ENCODE data around the gene INTU.

Gene INTU

GRCh38 chr4:127668770-127669169 is 36.0 kb downstream of the INTU start:
- H3K4me1 ChIP-seq (ENCODE audit: control insufficient read depth in 5 of 5, insufficient read depth in 5 of 5, low read length in 5 of 5), result no peaks in the 10 kb centered on the region
- H3K27ac ChIP-seq (ENCODE audit: low read depth, low read length), result no peak overlapping the region
- no peak overlapping the region for H3K9ac ChIP-seq (ENCODE audit: low read length in 5 of 5)
- no peaks in the 10 kb centered on the region for H3K9me3 ChIP-seq (ENCODE audit: control insufficient read depth in 5 of 5, low read length in 5 of 5)
- H3K36me3 ChIP-seq (ENCODE audit: control insufficient read depth in 5 of 5, insufficient read depth in 5 of 5, low read length in 5 of 5), result peaks cover 0 to 4% (median 0%) of the 10 kb centered on the region in 5 donors
- H3K27me3 ChIP-seq (ENCODE audit: control insufficient read depth in 5 of 5, insufficient read depth in 4 of 5, low read length in 5 of 5), result no peaks in the 10 kb centered on the region
- no peak overlapping the region for H3K4me3 ChIP-seq (ENCODE audit: low read depth in 1 of 5, low read length in 5 of 5)

GRCh38 chr4:127669691-127670090 is 36.9 kb downstream of the INTU start:
- Histone ChIP-seq H3K27ac (ENCODE audit: low read depth, low read length) (no peak overlapping the region), H3K27me3 (ENCODE audit: control insufficient read depth in 5 of 5, insufficient read depth in 4 of 5, low read length in 5 of 5) (no peaks in the 10 kb centered on the region), H3K9ac (ENCODE audit: low read length in 5 of 5) (no peak overlapping the region), H3K9me3 (ENCODE audit: control insufficient read depth in 5 of 5, low read length in 5 of 5) (no peaks in the 10 kb centered on the region), H3K4me3 (ENCODE audit: low read depth in 1 of 5, low read length in 5 of 5) (no peak overlapping the region), H3K4me1 (ENCODE audit: control insufficient read depth in 5 of 5, insufficient read depth in 5 of 5, low read length in 5 of 5) (no peaks in the 10 kb centered on the region), H3K36me3 (ENCODE audit: control insufficient read depth in 5 of 5, insufficient read depth in 5 of 5, low read length in 5 of 5) (peaks cover 0 to 6% (median 0%) of the 10 kb centered on the region in 5 donors)

GRCh38 chr4:127672111-127672510 is 39.4 kb downstream of the INTU start:
- H3K4me3 ChIP-seq (ENCODE audit: low read depth in 1 of 5, low read length in 5 of 5), result no peak overlapping the region
- H3K9me3 ChIP-seq (ENCODE audit: control insufficient read depth in 5 of 5, low read length in 5 of 5), result no peaks in the 10 kb centered on the region
- no peak overlapping the region for H3K9ac ChIP-seq (ENCODE audit: low read length in 5 of 5)
- H3K27me3 ChIP-seq (ENCODE audit: control insufficient read depth in 5 of 5, insufficient read depth in 4 of 5, low read length in 5 of 5), result no peaks in the 10 kb centered on the region
- H3K36me3 ChIP-seq (ENCODE audit: control insufficient read depth in 5 of 5, insufficient read depth in 5 of 5, low read length in 5 of 5), result peaks cover 0 to 4% (median 0%) of the 10 kb centered on the region in 5 donors
- no peaks in the 10 kb centered on the region for H3K4me1 ChIP-seq (ENCODE audit: control insufficient read depth in 5 of 5, insufficient read depth in 5 of 5, low read length in 5 of 5)
- H3K27ac ChIP-seq (ENCODE audit: low read depth, low read length), result no peak overlapping the region

GRCh38 chr4:127685292-127685691 is 52.5 kb downstream of the INTU start:
- Histone ChIP-seq H3K27me3 (ENCODE audit: control insufficient read depth in 5 of 5, insufficient read depth in 4 of 5, low read length in 5 of 5) (no peaks in the 10 kb centered on the region), H3K36me3 (ENCODE audit: control insufficient read depth in 5 of 5, insufficient read depth in 5 of 5, low read length in 5 of 5) (peaks cover 0 to 12% (median 7%) of the 10 kb centered on the region in 5 donors), H3K27ac (ENCODE audit: low read depth, low read length) (no peak overlapping the region), H3K4me3 (ENCODE audit: low read depth in 1 of 5, low read length in 5 of 5) (no peak overlapping the region), H3K9ac (ENCODE audit: low read length in 5 of 5) (no peak overlapping the region), H3K4me1 (ENCODE audit: control insufficient read depth in 5 of 5, insufficient read depth in 5 of 5, low read length in 5 of 5) (no peaks in the 10 kb centered on the region), H3K9me3 (ENCODE audit: control insufficient read depth in 5 of 5, low read length in 5 of 5) (no peaks in the 10 kb centered on the region)

GRCh38 chr4:127686658-127687057 is 53.9 kb downstream of the INTU start:
- no peaks in the 10 kb centered on the region for H3K4me1 ChIP-seq (ENCODE audit: control insufficient read depth in 5 of 5, insufficient read depth in 5 of 5, low read length in 5 of 5)

GRCh38 chr4:127687580-127687979 is 54.8 kb downstream of the INTU start:
- no peaks in the 10 kb centered on the region for H3K27me3 ChIP-seq (ENCODE audit: control insufficient read depth in 5 of 5, insufficient read depth in 4 of 5, low read length in 5 of 5)
- H3K27ac ChIP-seq (ENCODE audit: low read depth, low read length), result no peak overlapping the region
- no peak overlapping the region for H3K4me3 ChIP-seq (ENCODE audit: low read depth in 1 of 5, low read length in 5 of 5)
- no peak overlapping the region for H3K9ac ChIP-seq (ENCODE audit: low read length in 5 of 5)
- no peaks in the 10 kb centered on the region for H3K9me3 ChIP-seq (ENCODE audit: control insufficient read depth in 5 of 5, low read length in 5 of 5)
- H3K4me1 ChIP-seq (ENCODE audit: control insufficient read depth in 5 of 5, insufficient read depth in 5 of 5, low read length in 5 of 5), result no peaks in the 10 kb centered on the region
- peaks cover 0 to 15% (median 12%) of the 10 kb centered on the region in 5 donors for H3K36me3 ChIP-seq (ENCODE audit: control insufficient read depth in 5 of 5, insufficient read depth in 5 of 5, low read length in 5 of 5)

More at GRCh38 chr4:127686658-127687057, 53.9 kb downstream of the INTU start:
- no peaks in the 10 kb centered on the region for H3K27me3 ChIP-seq (ENCODE audit: control insufficient read depth in 5 of 5, insufficient read depth in 4 of 5, low read length in 5 of 5)
- H3K9ac ChIP-seq (ENCODE audit: low read length in 5 of 5), result no peak overlapping the region
- no peak overlapping the region for H3K27ac ChIP-seq (ENCODE audit: low read depth, low read length)
- H3K9me3 ChIP-seq (ENCODE audit: control insufficient read depth in 5 of 5, low read length in 5 of 5), result no peaks in the 10 kb centered on the region
- H3K4me3 ChIP-seq (ENCODE audit: low read depth in 1 of 5, low read length in 5 of 5), result no peak overlapping the region
- H3K36me3 ChIP-seq (ENCODE audit: control insufficient read depth in 5 of 5, insufficient read depth in 5 of 5, low read length in 5 of 5), result peaks cover 0 to 15% (median 7%) of the 10 kb centered on the region in 5 donors

GRCh38 chr4:127698789-127699200 is 66.0 kb downstream of the INTU start:
- H3K27me3 ChIP-seq (ENCODE audit: control insufficient read depth in 5 of 5, insufficient read depth in 4 of 5, low read length in 5 of 5), result no peaks in the 10 kb centered on the region
- H3K4me3 ChIP-seq (ENCODE audit: low read depth in 1 of 5, low read length in 5 of 5), result no peak overlapping the region
- no peak overlapping the region for H3K9ac ChIP-seq (ENCODE audit: low read length in 5 of 5)
- no peaks in the 10 kb centered on the region for H3K4me1 ChIP-seq (ENCODE audit: control insufficient read depth in 5 of 5, insufficient read depth in 5 of 5, low read length in 5 of 5)
- H3K36me3 ChIP-seq (ENCODE audit: control insufficient read depth in 5 of 5, insufficient read depth in 5 of 5, low read length in 5 of 5), result peaks cover 0 to 14% (median 0%) of the 10 kb centered on the region in 5 donors
- no peak overlapping the region for H3K27ac ChIP-seq (ENCODE audit: low read depth, low read length)
- peaks cover 0 to 5% (median 2%) of the 10 kb centered on the region in 5 donors for H3K9me3 ChIP-seq (ENCODE audit: control insufficient read depth in 5 of 5, low read length in 5 of 5)

- Histone ChIP-seq H3K9ac (ENCODE audit: low read length in 5 of 5) (peak overlapping the region in 1 of 5 donors; percentile 37), H3K27ac (ENCODE audit: low read depth, low read length) (no peak overlapping the region), H3K4me3 (ENCODE audit: low read depth in 1 of 5, low read length in 5 of 5) (no peak overlapping the region), H3K9me3 (ENCODE audit: control insufficient read depth in 5 of 5, low read length in 5 of 5) (no peaks in the 10 kb centered on the region), H3K4me1 (ENCODE audit: control insufficient read depth in 5 of 5, insufficient read depth in 5 of 5, low read length in 5 of 5) (peaks cover 0 to 4% (median 0%) of the 10 kb centered on the region in 5 donors), H3K27me3 (ENCODE audit: control insufficient read depth in 5 of 5, insufficient read depth in 4 of 5, low read length in 5 of 5) (no peaks in the 10 kb centered on the region), H3K36me3 (ENCODE audit: control insufficient read depth in 5 of 5, insufficient read depth in 5 of 5, low read length in 5 of 5) (peaks cover 5 to 29% (median 15%) of the 10 kb centered on the region in 5 donors)
Observed at GRCh38 chr4:127708985-127709384, 76.2 kb downstream of the INTU start.

- H3K4me3 ChIP-seq (ENCODE audit: low read depth in 1 of 5, low read length in 5 of 5), result no peak overlapping the region
- H3K27me3 ChIP-seq (ENCODE audit: control insufficient read depth in 5 of 5, insufficient read depth in 4 of 5, low read length in 5 of 5), result no peaks in the 10 kb centered on the region
- peaks cover 7 to 29% (median 15%) of the 10 kb centered on the region in 5 donors for H3K36me3 ChIP-seq (ENCODE audit: control insufficient read depth in 5 of 5, insufficient read depth in 5 of 5, low read length in 5 of 5)
- H3K4me1 ChIP-seq (ENCODE audit: control insufficient read depth in 5 of 5, insufficient read depth in 5 of 5, low read length in 5 of 5), result peaks cover 0 to 4% (median 0%) of the 10 kb centered on the region in 5 donors
- H3K9me3 ChIP-seq (ENCODE audit: control insufficient read depth in 5 of 5, low read length in 5 of 5), result no peaks in the 10 kb centered on the region
- H3K9ac ChIP-seq (ENCODE audit: low read length in 5 of 5), result no peak overlapping the region
- H3K27ac ChIP-seq (ENCODE audit: low read depth, low read length), result no peak overlapping the region
Observed at GRCh38 chr4:127709456-127709855, 76.7 kb downstream of the INTU start.

- no peaks in the 10 kb centered on the region for H3K4me1 ChIP-seq (ENCODE audit: control insufficient read depth in 5 of 5, insufficient read depth in 5 of 5, low read length in 5 of 5)
- no peak within 1 kb of the TSS for H3K27ac ChIP-seq (ENCODE audit: low read depth, low read length)
- no peaks in the 10 kb centered on the region for H3K9me3 ChIP-seq (ENCODE audit: control insufficient read depth in 5 of 5, low read length in 5 of 5)
- no peaks in the 10 kb centered on the region for H3K27me3 ChIP-seq (ENCODE audit: control insufficient read depth in 5 of 5, insufficient read depth in 4 of 5, low read length in 5 of 5)
- H3K4me3 ChIP-seq (ENCODE audit: low read depth in 1 of 5, low read length in 5 of 5), result no peak within 1 kb of the TSS
- no peaks in the 10 kb centered on the region for H3K36me3 ChIP-seq (ENCODE audit: control insufficient read depth in 5 of 5, insufficient read depth in 5 of 5, low read length in 5 of 5)
- H3K9ac ChIP-seq (ENCODE audit: low read length in 5 of 5), result no peak within 1 kb of the TSS
Observed at GRCh38 chr4:127730142-127730913, 97.6 kb downstream of the INTU start, which contains the start of gene SLC25A31. Gene SLC25A31 (plus strand): TSS chr4:127730400. CDS start chr4:127730546, 146 bp downstream.
